Measurements from ENCODE around the gene OR5AL1. TPM values are rescaled to one million over a fixed set of nuclear protein-coding genes. Genes with fewer than 3 reads are reported as not detected.

The OR5AL1 gene
- total and polyA plus RNA-seq, 9 of the 15 experiments (the other 6 are each of a cell fraction or from before 2014, with no cell fraction given): not detected

GRCh38 chr11:56410801-56411200, 1.7 kb upstream of the OR5AL1 start:
- Histone ChIP-seq H3K27ac (ENCODE audit: extremely low read depth, low read depth, low read length) (no peak overlapping the region), H3K4me1 (replicated peaks in 1 of 2; ENCODE audit: control insufficient read depth in 2 of 2, insufficient read depth in 2 of 2, low read length in 2 of 2) (no peaks in the 10 kb centered on the region)

GRCh38 chr11:56453521-56453920, 41.0 kb downstream of the OR5AL1 start:
- H3K36me3 ChIP-seq (ENCODE audit: control insufficient read depth, insufficient read depth, low read length): no peaks in the 10 kb centered on the region
- H2AFZ ChIP-seq (ENCODE audit: low read depth, low read length): no peak overlapping the region
- POLR2A ChIA-PET: no interaction called here
- WGBS (ENCODE audit: insufficient coverage, low coverage, missing lambda C conversion rate): 0% methylated on average over 4 of the region's 4 CpGs
- ATAC-seq (no peak), FAIRE-seq (no peak), DNase-seq (ENCODE audit: extremely low read depth in 1 of 4, low spot score in 3 of 4) (no peak)
- H3K27ac ChIP-seq (ENCODE audit: extremely low read depth, low read depth, low read length): no peak overlapping the region
- H4K20me1 ChIP-seq (replicated peaks; ENCODE audit: control insufficient read depth, insufficient read depth, low read length): no peaks in the 10 kb centered on the region
- no peak overlapping the region for H3K4me3 ChIP-seq
- no peaks in the 10 kb centered on the region for H3K27me3 ChIP-seq (ENCODE audit: control insufficient read depth in 2 of 2, insufficient read depth in 2 of 2, low read length in 2 of 2)
- H3K79me2 ChIP-seq (ENCODE audit: control insufficient read depth, insufficient read depth, low read length): no peaks in the 10 kb centered on the region
- H3K4me1 ChIP-seq (replicated peaks in 1 of 2; ENCODE audit: control insufficient read depth in 2 of 2, insufficient read depth in 2 of 2, low read length in 2 of 2): no peaks in the 10 kb centered on the region
- TF ChIP-seq BCLAF1 (IDR thresholded peaks at IDR 0.05; ENCODE audit: borderline replicate concordance in 1 of 2, control insufficient read depth in 1 of 2, low read depth in 2 of 2, low read length in 1 of 2) (no peak), ZNF324 (CRISPR knock-in tag; IDR thresholded peaks at IDR 0.05) (no peak), JUN (IDR thresholded peaks at IDR 0.05; ENCODE audit: borderline replicate concordance, low read depth, low read length) (no peak), JUN (CRISPR knock-in tag; IDR thresholded peaks at IDR 0.05; ENCODE audit: borderline replicate concordance) (no peak), MEF2A (IDR thresholded peaks at IDR 0.05; ENCODE audit: control insufficient read depth, low read depth, low read length) (no peak), SP2 (IDR thresholded peaks at IDR 0.05; ENCODE audit: extremely low read depth, low read depth, low read length, poor library complexity, severe bottlenecking) (no peak), STAT5A (IDR thresholded peaks at IDR 0.05; ENCODE audit: borderline replicate concordance, low read length) (no peak)
- no TSS peak for BruUV-seq (replicated peaks)
- intact Hi-C loops (cut with micrococcal nuclease): no loop called here
- no peak overlapping the region for H3K9ac ChIP-seq (ENCODE audit: insufficient read depth in 1 of 2, low read depth in 2 of 2, low read length in 2 of 2)
- in situ Hi-C loops (cut with MboI): no loop called here
- CTCF ChIA-PET (ENCODE audit: low intra/inter-chr PET ratio): no interaction called here
- no peak overlapping the region for H3K4me2 ChIP-seq (ENCODE audit: insufficient read depth, low read length)
- H3K9me3 ChIP-seq (replicated peaks; ENCODE audit: control insufficient read depth, insufficient read depth, low read depth, low read length): no peaks in the 10 kb centered on the region
- H3K9me1 ChIP-seq (ENCODE audit: control insufficient read depth, insufficient read depth, low read length): no peaks in the 10 kb centered on the region

More at GRCh38 chr11:56410801-56411200, 1.7 kb upstream of the OR5AL1 start:
- no peak overlapping the region for H3K4me3 ChIP-seq
- H4K20me1 ChIP-seq (replicated peaks; ENCODE audit: control insufficient read depth, insufficient read depth, low read length): no peaks in the 10 kb centered on the region
- H3K9me3 ChIP-seq (replicated peaks; ENCODE audit: control insufficient read depth, insufficient read depth, low read depth, low read length): no peaks in the 10 kb centered on the region
- FAIRE-seq (no peak), ATAC-seq (no peak), DNase-seq (ENCODE audit: extremely low read depth in 1 of 4, low spot score in 3 of 4) (no peak)
- H2AFZ ChIP-seq (ENCODE audit: low read depth, low read length): no peak overlapping the region
- no peak for TF ChIP-seq HNRNPLL (IDR thresholded peaks at IDR 0.05; ENCODE audit: low read depth, low read length, poor library complexity, severe bottlenecking)
- no peak for TF ChIP-seq CXXC5 (CRISPR knock-in tag; IDR thresholded peaks at IDR 0.05)
- TF ChIP-seq ZKSCAN8 (CRISPR knock-in tag; IDR thresholded peaks at IDR 0.05): no peak
- no peaks in the 10 kb centered on the region for H3K27me3 ChIP-seq (ENCODE audit: control insufficient read depth in 2 of 2, insufficient read depth in 2 of 2, low read length in 2 of 2)
- H3K9me1 ChIP-seq (ENCODE audit: control insufficient read depth, insufficient read depth, low read length): no peaks in the 10 kb centered on the region
- BruUV-seq (replicated peaks): no TSS peak
- no peaks in the 10 kb centered on the region for H3K36me3 ChIP-seq (ENCODE audit: control insufficient read depth, insufficient read depth, low read length)
- H3K9ac ChIP-seq (ENCODE audit: insufficient read depth in 1 of 2, low read depth in 2 of 2, low read length in 2 of 2): no peak overlapping the region
- POLR2A ChIA-PET: no interaction called here
- CTCF ChIA-PET (ENCODE audit: low intra/inter-chr PET ratio): no interaction called here
- no peak overlapping the region for H3K4me2 ChIP-seq (ENCODE audit: insufficient read depth, low read length)
- H3K79me2 ChIP-seq (ENCODE audit: control insufficient read depth, insufficient read depth, low read length): no peaks in the 10 kb centered on the region
- intact Hi-C loops (cut with micrococcal nuclease) (no loop called here), in situ Hi-C loops (cut with MboI) (no loop called here)

Data from K562 (cell line).